Smooth muscle cell of the brain vasculature (primary cell): Measurements from ENCODE around the gene TRIM25.

Experiments used
- DNase-seq: peaks from one replicate; pipeline ENCODE4 v3.0.0-alpha.2; 2012; ENCODE audit warnings: low read depth, low spot score

The TRIM25 gene

GRCh38 chr17:56894859-56895455, 18.9 kb downstream of the TRIM25 start:
- DNase-seq, result no peak

- DNase-seq, result no peak
These were observed 20.3 kb downstream of the TRIM25 start for GRCh38 chr17:56893503-56893902.

- DNase-seq, result no peak
These were observed 21.5 kb downstream of the TRIM25 start for GRCh38 chr17:56892333-56892732.

GRCh38 chr17:56891751-56892150, 22.1 kb downstream of the TRIM25 start:
- DNase-seq, result no peak

- no peak for DNase-seq
These were observed 22.8 kb downstream of the TRIM25 start for GRCh38 chr17:56890906-56891674.

GRCh38 chr17:56890390-56890789, 23.5 kb downstream of the TRIM25 start:
- DNase-seq, result no peak

- no peak for DNase-seq
These were observed 26.0 kb downstream of the TRIM25 start for GRCh38 chr17:56887552-56888467.

- no peak for DNase-seq
These were observed 26.7 kb downstream of the TRIM25 start for GRCh38 chr17:56887105-56887504.

- no peak for DNase-seq
These were observed 27.5 kb downstream of the TRIM25 start for GRCh38 chr17:56886288-56886731.

- DNase-seq, result no peak
These were observed 28.6 kb downstream of the TRIM25 start for GRCh38 chr17:56885312-56885657.

- no peak for DNase-seq
These were observed 29.2 kb downstream of the TRIM25 start for GRCh38 chr17:56884483-56885311.

- DNase-seq, result no peak
These were observed 30.2 kb downstream of the TRIM25 start for GRCh38 chr17:56883616-56884015.

GRCh38 chr17:56881685-56882295, 32.1 kb downstream of the TRIM25 start:
- DNase-seq, result no peak

GRCh38 chr17:56880571-56880970, 33.3 kb downstream of the TRIM25 start:
- DNase-seq, result no peak

GRCh38 chr17:56880133-56880532, 33.7 kb downstream of the TRIM25 start:
- no peak for DNase-seq

- DNase-seq, result no peak
These were observed 34.6 kb downstream of the TRIM25 start for GRCh38 chr17:56879280-56879679.

- DNase-seq, result no peak
These were observed 37.1 kb downstream of the TRIM25 start for GRCh38 chr17:56876766-56877179.

GRCh38 chr17:56870081-56870651, 43.7 kb downstream of the TRIM25 start:
- DNase-seq, result no peak

- no peak for DNase-seq
These were observed 45.1 kb downstream of the TRIM25 start for GRCh38 chr17:56868716-56869115.

- DNase-seq, result no peak
These were observed 45.9 kb downstream of the TRIM25 start for GRCh38 chr17:56867948-56868376.

GRCh38 chr17:56866496-56866895, 47.4 kb downstream of the TRIM25 start:
- DNase-seq, result no peak
